K562 (cell line): ENCODE results near the gene PTGES3L.
A peak's percentile ranks its signal among the peaks of the same experiment; 100 is the strongest.

ENCODE experiments used
- BCOR ChIP-seq: fragments of 450-650 bp; IDR thresholded peaks from 2 replicates; pipeline ENCODE4 v1.6.1; 2016
- EP300 ChIP-seq: IDR thresholded peaks from 2 replicates; pipeline ENCODE4 v1.6.1; 2012; ENCODE audit warnings: low read length, improper control_type of control experiment
- HDAC6 ChIP-seq: IDR thresholded peaks from 2 replicates; pipeline ENCODE4 v1.6.1; 2012; ENCODE audit warnings: low read depth, mild to moderate bottlenecking, control low read depth, inconsistent platforms, low read length, moderate library complexity
- JUNB ChIP-seq: fragments of 450-650 bp; formaldehyde crosslinking; conservative IDR thresholded peaks from 2 replicates; pipeline ENCODE4 v1.4.0; 2020; ENCODE audit warnings: mild to moderate bottlenecking
- NR4A1 ChIP-seq, 2 experiments: fragments of 250-450 bp in 1 of 2; fragments of 450-650 bp in 1 of 2; sonication (Bioruptor Pico) in 1 of 2; IDR thresholded peaks; 2 replicates each; pipeline versions ENCODE4 v1.4.0 to v1.6.1; 2016 to 2020; ENCODE audit warnings: mild to moderate bottlenecking in 2 of 2, missing compliant biosample characterization in 1 of 2, missing genetic modification characterization in 1 of 2, moderate library complexity in 1 of 2
- PRPF4 ChIP-seq: fragments of 200-400 bp; formaldehyde crosslinking; IDR thresholded peaks from one replicate; pipeline ENCODE4 v1.6.1; 2017; ENCODE audit warnings: low read length, low read depth, mild to moderate bottlenecking; ENCODE audit not compliant: insufficient read depth, poor library complexity, severe bottlenecking
- SOX6 ChIP-seq: fragments of 450-650 bp; IDR thresholded peaks from 2 replicates; pipeline ENCODE4 v1.6.1; 2014; ENCODE audit warnings: mild to moderate bottlenecking
- ZNF133 ChIP-seq: fragments of 250-450 bp; sonication (Bioruptor Pico); IDR thresholded peaks from 2 replicates; pipeline ENCODE4 v1.4.0; 2020; ENCODE audit warnings: mild to moderate bottlenecking
- TF ChIP-seq, protein P1 (sequence below): IDR thresholded peaks from 2 replicates; pipeline ENCODE4 v1.6.1; 2012; ENCODE audit warnings: low read depth, low read length, improper control_type of control experiment, borderline replicate concordance

DNA sequence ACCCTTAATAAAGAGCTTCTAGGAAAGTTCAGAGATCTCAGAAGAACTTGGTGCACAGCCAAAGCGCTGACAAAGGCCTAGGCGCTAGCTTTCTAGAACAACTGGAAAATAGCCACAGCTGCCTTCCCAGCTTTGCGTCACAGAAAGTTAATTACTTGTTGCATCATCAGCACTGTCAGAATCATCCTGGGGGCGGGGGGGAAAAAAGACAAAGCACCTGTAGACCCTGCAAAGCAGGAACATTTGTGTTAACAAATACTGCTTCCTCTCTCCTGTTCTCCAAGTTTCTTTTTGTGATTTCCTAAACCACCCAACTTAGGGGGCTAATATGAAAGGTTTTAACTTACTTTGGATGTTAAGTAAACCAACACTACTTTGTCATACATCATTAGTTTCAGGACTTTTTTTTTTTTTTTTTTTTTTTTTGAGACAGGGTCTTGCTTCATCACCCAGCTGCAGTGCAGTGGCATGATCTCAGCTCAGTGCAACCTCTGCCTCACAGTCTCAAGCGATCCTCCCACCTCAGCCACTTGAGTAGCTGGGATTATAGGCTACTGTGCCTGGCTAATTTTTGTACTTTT lies 10.8 kb downstream of the PTGES3L start:
- TF ChIP-seq, protein P1, sequence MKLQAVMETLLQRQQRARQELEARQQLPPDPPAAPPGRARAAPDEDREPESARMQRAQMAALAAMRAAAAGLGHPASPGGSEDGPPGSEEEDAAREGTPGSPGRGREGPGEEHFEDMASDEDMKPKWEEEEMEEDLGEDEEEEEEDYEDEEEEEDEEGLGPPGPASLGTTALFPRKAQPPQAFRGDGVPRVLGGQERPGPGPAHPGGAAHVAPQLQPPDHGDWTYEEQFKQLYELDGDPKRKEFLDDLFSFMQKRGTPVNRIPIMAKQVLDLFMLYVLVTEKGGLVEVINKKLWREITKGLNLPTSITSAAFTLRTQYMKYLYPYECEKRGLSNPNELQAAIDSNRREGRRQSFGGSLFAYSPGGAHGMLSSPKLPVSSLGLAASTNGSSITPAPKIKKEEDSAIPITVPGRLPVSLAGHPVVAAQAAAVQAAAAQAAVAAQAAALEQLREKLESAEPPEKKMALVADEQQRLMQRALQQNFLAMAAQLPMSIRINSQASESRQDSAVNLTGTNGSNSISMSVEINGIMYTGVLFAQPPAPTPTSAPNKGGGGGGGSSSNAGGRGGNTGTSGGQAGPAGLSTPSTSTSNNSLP: no peak
- no peak for TF ChIP-seq ZNF133 (CRISPR knock-in tag)
- TF ChIP-seq NR4A1 (CRISPR knock-in tag; IDR thresholded peaks at IDR 0.05): no peak
- TF ChIP-seq NR4A1 (tag; IDR thresholded peaks at IDR 0.05): no peak
- TF ChIP-seq SOX6: peak; percentile 52; the same call in 1 of the 2 replicates
- no peak for TF ChIP-seq BCOR
- no peak for TF ChIP-seq JUNB
- no peak for TF ChIP-seq PRPF4
- no peak for TF ChIP-seq HDAC6
- no peak for TF ChIP-seq EP300
